Right cardiac atrium (tissue), 5 donors: ENCODE data around the gene TNIP1. TPM values are rescaled to one million over a fixed set of nuclear protein-coding genes. Genes with fewer than 3 reads are reported as not detected.

Source experiments
- ATAC-seq, 2 donors: fragments of 200-7000 bp; cut with Tn5 transposase; one replicate each; pipeline versions ENCODE4 v1.8.0 to v1.9.1; 2020; ENCODE audit warnings: moderate library complexity in 2 of 2, mild to moderate bottlenecking in 1 of 2
- DNase-seq, 3 donors: peaks; one replicate each; pipeline ENCODE4 v3.0.0-alpha.2; 2020
- H3K27ac ChIP-seq: one replicate; pipeline ENCODE4 v1.5.1; 2013; ENCODE audit warnings: mild to moderate bottlenecking, low read length, control low read depth, moderate library complexity
- H3K27me3 ChIP-seq: one replicate; pipeline ENCODE4 v1.6.1; 2013; ENCODE audit not compliant: control insufficient read depth, insufficient read depth
- H3K4me1 ChIP-seq: one replicate; pipeline ENCODE4 v1.6.1; 2013; ENCODE audit warnings: low read length; ENCODE audit not compliant: control insufficient read depth, insufficient read depth
- H3K4me3 ChIP-seq: one replicate; pipeline ENCODE4 v1.5.1; 2013; ENCODE audit warnings: low read length, control low read depth
- H3K9me3 ChIP-seq: one replicate; pipeline ENCODE4 v1.6.1; 2013; ENCODE audit warnings: low read length; ENCODE audit not compliant: control insufficient read depth
- WGBS: extraction: QIAGEN DNeasy Blood & Tissue Kit; methylation state at CpG from one replicate; pipeline ENCODE4 v1.1.7; 2013; 5-methylcytosine and 5-hydroxymethylcytosine counted together
- intact Hi-C, 4 donors: fragments of 100-400 bp; cut with DNase I; formaldehyde crosslinking; loops; one replicate each; pipeline versions ENCODE4 v1.11.0 to v1.14.0; 2022 to 2023
- long read RNA-seq, 4 donors: library from polyadenylated mRNA; unstranded; transcript quantifications; one replicate each; pipeline ENCODE4 v2.0.0, GENCODE V29; 2020 to 2021
- polyA plus RNA-seq: library from polyadenylated mRNA; stranded (reverse); fragments of 200-250 nt; gene quantifications from one replicate; pipeline ENCODE4 v1.2.3, GENCODE V29; 2013
- total RNA-seq, 4 donors: library from RNA; stranded (reverse); fragmentation: NEBNext Ultra II Directional; extraction: Animal tissue kit (Norgen Biotek cat#: 25700); gene quantifications; one replicate each; pipeline ENCODE4 v1.2.1, GENCODE V29; 2021
- donor health status: healthy with polysubstance abuse.
- donor health status: DM: no; HTN: yes; CAD: no.
- donor health status: DM: no; HTN: no; CAD: no.
- donor health status: DM: no; HTN: yes; CAD: no; lungs with severe emphysema.
- donor health status: DM: yes; HTN: yes; CAD: no.

Gene TNIP1
- total RNA-seq (10 to 100 TPM; 77.0 to 98.2 (median 86.1) TPM), polyA plus RNA-seq (71.5 TPM)
- long read RNA-seq, donor 1, transcript TNIP1-205 (18 exons, 2,200 nt) = minor isoform, 12 of 159 reads
- long read RNA-seq, donor 1, transcript TNIP1-211 (18 exons, 2,274 nt) = major isoform, 89 of 159 reads
- long read RNA-seq, donor 1, transcript TNIP1-208 (17 exons, 2,680 nt) = minor isoform, 6 of 159 reads
- long read RNA-seq, donor 1, transcript TNIP1-202 (18 exons, 2,935 nt) = minor isoform, 6 of 159 reads
- long read RNA-seq, donor 1, partial matches to known transcripts = 21 of 159 reads
- long read RNA-seq, donor 1, other reads (novel, unspliced or antisense) = 21 of 159 reads
- long read RNA-seq, donor 2, transcript TNIP1-211 (18 exons, 2,274 nt) = major isoform, 69 of 116 reads
- long read RNA-seq, donor 2, transcript TNIP1-205 (18 exons, 2,200 nt) = minor isoform, 9 of 116 reads
- long read RNA-seq, donor 2, transcript TNIP1-202 (18 exons, 2,935 nt) = minor isoform, 13 of 116 reads
- long read RNA-seq, donor 2, partial matches to known transcripts = 11 of 116 reads
- long read RNA-seq, donor 2, other reads (novel, unspliced or antisense) = 10 of 116 reads
- long read RNA-seq, donor 3, transcript TNIP1-211 (18 exons, 2,274 nt) = major isoform, 34 of 67 reads
- long read RNA-seq, donor 3, transcript TNIP1-205 (18 exons, 2,200 nt) = minor isoform, 7 of 67 reads
- long read RNA-seq, donor 3, partial matches to known transcripts = 9 of 67 reads
- long read RNA-seq, donor 3, other reads (novel, unspliced or antisense) = 8 of 67 reads
- long read RNA-seq, donor 4, transcript TNIP1-205 (18 exons, 2,200 nt) = minor isoform, 7 of 113 reads
- long read RNA-seq, donor 4, transcript TNIP1-202 (18 exons, 2,935 nt) = minor isoform, 6 of 113 reads
- long read RNA-seq, donor 4, transcript TNIP1-211 (18 exons, 2,274 nt) = major isoform, 69 of 113 reads
- long read RNA-seq, donor 4, partial matches to known transcripts = 10 of 113 reads
- long read RNA-seq, donor 4, other reads (novel, unspliced or antisense) = 20 of 113 reads

- Histone ChIP-seq H3K27me3 (no peaks in the 10 kb centered on the region), H3K4me3 (peak within 1 kb of the TSS; percentile 62), H3K27ac (peak within 1 kb of the TSS; percentile 97), H3K4me1 (peaks cover 24% of the 10 kb centered on the region), H3K9me3 (no peaks in the 10 kb centered on the region)
- intact Hi-C loops = no loop called here
- under 1% methylated on average over 86 of the region's 86 CpGs for WGBS
- peak; percentile 93 to 99 (median 97) for DNase-seq
- peak; percentile 97 to 98 for ATAC-seq
Observed at GRCh38 chr5:151080613-151081430, at the start of gene TNIP1. Gene TNIP1, minus strand, starts transcription at chr5:151081034. Its CDS starts 15,939 bp downstream, at chr5:151065095.

- no peaks in the 10 kb centered on the region for H3K27me3 ChIP-seq
- ATAC-seq (no peak), DNase-seq (no peak)
- no peak overlapping the region for H3K27ac ChIP-seq
- H3K9me3 ChIP-seq = no peaks in the 10 kb centered on the region
- 92% methylated on average over 8 of the region's 8 CpGs for WGBS
- intact Hi-C loops = no loop called here
- H3K4me3 ChIP-seq = no peak overlapping the region
- no peaks in the 10 kb centered on the region for H3K4me1 ChIP-seq
Observed at GRCh38 chr5:151130235-151130921, 49.5 kb upstream of the TNIP1 start.

GRCh38 chr5:151128817-151129216, 48.0 kb upstream of the TNIP1 start:
- Histone ChIP-seq H3K27ac (no peak overlapping the region), H3K27me3 (no peaks in the 10 kb centered on the region), H3K9me3 (no peaks in the 10 kb centered on the region), H3K4me1 (no peaks in the 10 kb centered on the region), H3K4me3 (no peak overlapping the region)
- intact Hi-C loops = loop anchor here (5.0 to 10.0 kb wide), 4 partner anchors 33 to 113 kb away; no protein-coding TSS in a partner anchor
- DNase-seq (no peak), ATAC-seq (no peak)
- 66% methylated on average over 4 of the region's 4 CpGs for WGBS

- H3K4me1 ChIP-seq = no peaks in the 10 kb centered on the region
- H3K4me3 ChIP-seq = no peak overlapping the region
- intact Hi-C loops = loop anchor here (2.0 to 10.0 kb wide), 5 partner anchors 34 to 114 kb away; no protein-coding TSS in a partner anchor
- H3K9me3 ChIP-seq = no peaks in the 10 kb centered on the region
- WGBS = 83% methylated on average over 8 of the region's 8 CpGs
- H3K27ac ChIP-seq = no peak overlapping the region
- DNase-seq = no peak
- no peaks in the 10 kb centered on the region for H3K27me3 ChIP-seq
- ATAC-seq = no peak
Observed at GRCh38 chr5:151127926-151128325, 47.1 kb upstream of the TNIP1 start.

- Histone ChIP-seq H3K4me1 (no peaks in the 10 kb centered on the region), H3K27ac (no peak overlapping the region), H3K9me3 (no peaks in the 10 kb centered on the region), H3K27me3 (no peaks in the 10 kb centered on the region), H3K4me3 (no peak overlapping the region)
- DNase-seq = peak; percentile 74 to 92 (median 91)
- intact Hi-C loops = loop anchor here (1.0 to 10.0 kb wide), 6 partner anchors 36 to 116 kb away; no protein-coding TSS in a partner anchor
- WGBS = 11% methylated on average over 9 of the region's 9 CpGs
- peak; percentile 50 to 73 for ATAC-seq
Observed at GRCh38 chr5:151126199-151126645, 45.4 kb upstream of the TNIP1 start.

- H3K9me3 ChIP-seq = no peaks in the 10 kb centered on the region
- DNase-seq (no peak), ATAC-seq (no peak)
- intact Hi-C loops = loop anchor here (5.0 to 10.0 kb wide), 4 partner anchors 37 to 117 kb away; no protein-coding TSS in a partner anchor
- 71% methylated on average over 7 of the region's 7 CpGs for WGBS
- no peak overlapping the region for H3K27ac ChIP-seq
- H3K27me3 ChIP-seq = no peaks in the 10 kb centered on the region
- no peaks in the 10 kb centered on the region for H3K4me1 ChIP-seq
- no peak overlapping the region for H3K4me3 ChIP-seq
Observed at GRCh38 chr5:151125421-151125820, 44.6 kb upstream of the TNIP1 start.

- Histone ChIP-seq H3K27ac (peak overlapping the region; percentile 33), H3K9me3 (no peaks in the 10 kb centered on the region), H3K4me1 (no peaks in the 10 kb centered on the region), H3K27me3 (no peaks in the 10 kb centered on the region), H3K4me3 (no peak overlapping the region)
- 62% methylated on average over 17 of the region's 17 CpGs for WGBS
- DNase-seq (peak; percentile 49 to 73 (median 70)), ATAC-seq (peak in 1 of 2 donors; percentile 47)
- intact Hi-C loops = loop anchor here in 1 of 4 donors (5.0 to 10.0 kb wide), 2 partner anchors 33 to 111 kb away; partner anchors contain the start of gene ANXA6
Observed at GRCh38 chr5:151123897-151124751, 43.3 kb upstream of the TNIP1 start.

- Histone ChIP-seq H3K27ac (no peak overlapping the region), H3K4me3 (no peak overlapping the region), H3K4me1 (no peaks in the 10 kb centered on the region), H3K9me3 (no peaks in the 10 kb centered on the region), H3K27me3 (no peaks in the 10 kb centered on the region)
- DNase-seq = no peak
- 96% methylated on average over 14 of the region's 14 CpGs for WGBS
- intact Hi-C loops = loop anchor here in 1 of 4 donors (5.0 to 10.0 kb wide), 2 partner anchors 34 to 112 kb away; partner anchors contain the start of gene ANXA6
- no peak for ATAC-seq
Observed at GRCh38 chr5:151122828-151123227, 42.0 kb upstream of the TNIP1 start.

GRCh38 chr5:151121665-151122064, 40.8 kb upstream of the TNIP1 start:
- Histone ChIP-seq H3K27ac (no peak overlapping the region), H3K27me3 (no peaks in the 10 kb centered on the region), H3K4me3 (no peak overlapping the region), H3K4me1 (no peaks in the 10 kb centered on the region), H3K9me3 (no peaks in the 10 kb centered on the region)
- DNase-seq (peak in 1 of 3 donors; percentile 63), ATAC-seq (no peak)
- 81% methylated on average over 5 of the region's 5 CpGs for WGBS
- intact Hi-C loops = loop anchor here in 1 of 4 donors (5.0 to 10.0 kb wide), 2 partner anchors 36 to 113 kb away; partner anchors contain the start of gene ANXA6
